Fibroblast of lung (primary cell): ENCODE measurements around the gene CLIP2. TPM values are rescaled to one million over a fixed set of nuclear protein-coding genes. Genes with fewer than 3 reads are reported as not detected.
"Not testable (repeated sequence)": the region's sequence is repeated elsewhere in the genome, so short reads cannot be mapped to it uniquely, and the experiment has no call there.

Experiments used
- DNase-seq, 2 donors: peaks; one replicate each; pipeline versions ENCODE4 v3.0.0 to v3.0.0-alpha.2; 2010; ENCODE audit warnings: low read depth in 2 of 2
- H2AFZ ChIP-seq: 2 replicates; pipeline ENCODE4 v1.5.1; 2012; ENCODE audit warnings: low read length, control low read depth, inconsistent platforms
- H3K27ac ChIP-seq: 2 replicates; pipeline ENCODE4 v1.5.1; 2011; ENCODE audit warnings: low read length, control low read depth; ENCODE audit not compliant: insufficient read depth
- H3K27me3 ChIP-seq: 2 replicates; pipeline ENCODE4 v1.5.1; 2011; ENCODE audit warnings: mild to moderate bottlenecking, low read length; ENCODE audit not compliant: control insufficient read depth, insufficient read depth
- H3K36me3 ChIP-seq: 2 replicates; pipeline ENCODE4 v1.5.1; 2011; ENCODE audit warnings: low read length; ENCODE audit not compliant: control insufficient read depth, insufficient read depth
- H3K4me1 ChIP-seq: 2 replicates; pipeline ENCODE4 v1.5.1; 2011; ENCODE audit warnings: low read length; ENCODE audit not compliant: control insufficient read depth, insufficient read depth; ENCODE audit errors: extremely low read depth
- H3K4me2 ChIP-seq: 2 replicates; pipeline ENCODE4 v1.5.1; 2011; ENCODE audit warnings: low read length, control low read depth; ENCODE audit not compliant: insufficient read depth; ENCODE audit errors: extremely low read depth
- H3K4me3 ChIP-seq, 4 experiments: fragments of 200-600 bp in 1 of 4; sonication (generic) in 1 of 4; replicated peaks in 1 of 4; 2 replicates each; pipeline ENCODE4 v1.5.1; 2011 to 2016; ENCODE audit warnings: low read length in 4 of 4, low read depth in 3 of 4, mild to moderate bottlenecking in 3 of 4, control low read depth in 2 of 4, inconsistent platforms in 1 of 4, mixed read lengths in 1 of 4; ENCODE audit not compliant: insufficient read depth in 1 of 4; ENCODE audit errors: control extremely low read depth in 1 of 4
- H3K79me2 ChIP-seq: 2 replicates; pipeline ENCODE4 v1.5.1; 2012; ENCODE audit warnings: mild to moderate bottlenecking, low read length, inconsistent platforms; ENCODE audit not compliant: control insufficient read depth, insufficient read depth
- H3K9ac ChIP-seq: 2 replicates; pipeline ENCODE4 v1.5.1; 2011; ENCODE audit warnings: mild to moderate bottlenecking, low read length, control low read depth; ENCODE audit not compliant: insufficient read depth
- H3K9me3 ChIP-seq: 2 replicates; pipeline ENCODE4 v1.5.1; 2012; ENCODE audit warnings: low read depth, low read length; ENCODE audit not compliant: control insufficient read depth, insufficient read depth
- H4K20me1 ChIP-seq: 2 replicates; pipeline ENCODE4 v1.5.1; 2011; ENCODE audit warnings: low read length; ENCODE audit not compliant: control insufficient read depth, insufficient read depth; ENCODE audit errors: extremely low read depth
- CTCF ChIP-seq, 2 donors: IDR thresholded peaks in 1 of 2; conservative IDR thresholded peaks in 1 of 2; 1 replicate in 1 of 2; 2 replicates in 1 of 2; pipeline ENCODE4 v1.5.1; 2011 to 2012; ENCODE audit warnings: low read length in 2 of 2, control low read depth in 1 of 2, inconsistent platforms in 1 of 2, low read depth in 1 of 2, mild to moderate bottlenecking in 1 of 2
- EZH2 ChIP-seq: IDR thresholded peaks from 2 replicates; pipeline ENCODE4 v1.5.1; 2012; ENCODE audit warnings: low read length, control low read depth, mild to moderate bottlenecking; ENCODE audit errors: missing control alignments
- polyA plus RNA-seq, 2 donors: library from polyadenylated mRNA; depleted of rRNA in 1 of 2; stranded (reverse) in 1 of 2; unstranded in 1 of 2; fragments of >200 nt; gene quantifications; 2 replicates each; pipeline ENCODE4 v1.2.1, GENCODE V29; 2011 to 2012; ENCODE audit warnings: missing spikeins in 1 of 2
- total RNA-seq: library from RNA; depleted of rRNA; stranded (reverse); fragments of >200 nt; gene quantifications from 2 replicates; pipeline ENCODE4 v1.2.1, GENCODE V29; 2014

Gene CLIP2
- total and polyA plus RNA-seq, 2 donors (not counting 1 experiment from before 2014, with no cell fraction given) = 13.1 to 77.8 TPM

DNA sequence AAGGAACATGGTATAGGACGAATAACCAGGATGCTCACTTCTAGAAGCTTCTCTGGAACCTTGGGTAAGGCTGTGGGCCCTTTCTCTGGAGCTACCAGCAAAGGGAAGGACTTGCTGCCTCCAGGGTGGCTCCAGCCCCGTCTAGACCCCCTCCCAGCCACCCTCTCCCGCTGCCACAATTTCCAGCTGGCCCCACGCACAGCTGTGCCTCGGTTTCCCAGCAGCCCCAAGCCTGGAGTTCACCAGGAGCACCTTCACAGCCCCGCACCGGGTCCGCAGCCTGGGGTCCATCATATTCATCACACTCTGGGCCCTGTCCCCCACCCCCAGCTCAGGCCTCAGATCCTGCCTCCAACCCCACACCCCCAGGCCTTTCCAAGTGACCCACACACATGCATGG is 128.9 kb downstream of the CLIP2 start:
- Histone ChIP-seq H3K79me2 (no peaks in the 10 kb centered on the region), H2AFZ (no peak overlapping the region), H3K27me3 (no peaks in the 10 kb centered on the region), H4K20me1 (no peaks in the 10 kb centered on the region), H3K9me3 (no peaks in the 10 kb centered on the region), H3K4me2 (no peak overlapping the region), H3K27ac (no peak overlapping the region), H3K9ac (no peak overlapping the region), H3K4me1 (no peaks in the 10 kb centered on the region), H3K4me3 (no peak overlapping the region), H3K36me3 (no peaks in the 10 kb centered on the region)
- no peak for DNase-seq
- TF ChIP-seq CTCF (conservative IDR thresholded peaks at IDR 0.05 in 1 of 2, IDR thresholded peaks at IDR 0.05 in 1 of 2; ENCODE audit: low read depth in 1 of 2, low read length in 2 of 2) = no peak
- no peak for TF ChIP-seq EZH2

DNA sequence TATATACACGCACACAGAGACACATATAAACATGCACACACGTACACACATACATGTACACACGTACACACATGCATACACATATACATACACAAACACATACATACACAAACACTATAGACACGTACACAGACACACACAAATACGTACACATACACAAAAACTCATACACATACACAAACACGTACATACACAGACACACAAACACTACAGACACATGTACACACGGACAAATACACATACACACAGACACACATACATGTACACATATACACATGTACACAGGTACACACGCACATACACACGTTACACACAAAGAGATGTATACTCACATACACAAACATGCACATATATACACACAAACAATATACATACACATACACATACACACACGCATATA is 129.3 kb downstream of the CLIP2 start:
- DNase-seq = no peak
- H2AFZ ChIP-seq = no peak overlapping the region
- no peak overlapping the region for H3K4me2 ChIP-seq
- H4K20me1 ChIP-seq = no peaks in the 10 kb centered on the region
- no peak overlapping the region for H3K27ac ChIP-seq
- H3K4me3 ChIP-seq = no peak overlapping the region
- H3K4me1 ChIP-seq = no peaks in the 10 kb centered on the region
- no peaks in the 10 kb centered on the region for H3K27me3 ChIP-seq
- no peaks in the 10 kb centered on the region for H3K36me3 ChIP-seq
- no peaks in the 10 kb centered on the region for H3K79me2 ChIP-seq
- no peak for TF ChIP-seq EZH2
- no peak for TF ChIP-seq CTCF (conservative IDR thresholded peaks at IDR 0.05 in 1 of 2, IDR thresholded peaks at IDR 0.05 in 1 of 2; ENCODE audit: low read depth in 1 of 2, low read length in 2 of 2)
- H3K9me3 ChIP-seq = no peaks in the 10 kb centered on the region
- no peak overlapping the region for H3K9ac ChIP-seq

DNA sequence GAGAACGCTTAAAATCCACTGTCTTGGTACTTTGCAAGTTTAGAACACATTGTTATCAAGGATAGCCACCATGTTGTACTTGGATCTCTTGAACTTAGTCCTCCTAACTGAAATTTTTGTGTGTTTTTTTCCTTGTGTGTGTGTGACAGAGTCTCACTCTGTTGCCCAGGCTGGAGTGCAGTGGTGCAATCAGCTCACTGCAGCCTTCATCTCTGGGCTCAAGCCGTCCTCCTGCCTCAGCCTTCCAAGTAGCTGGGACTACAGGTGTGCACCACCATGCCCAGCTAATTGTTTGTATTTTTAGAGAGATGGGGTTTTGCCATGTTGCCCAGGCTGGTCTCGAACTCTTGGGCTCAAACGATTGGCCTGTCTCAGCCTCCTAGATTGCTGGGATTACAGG is 130.0 kb downstream of the CLIP2 start:
- H3K4me2 ChIP-seq, H3K4me3 ChIP-seq, H3K9ac ChIP-seq, H3K27me3 ChIP-seq, H3K4me1 ChIP-seq, H4K20me1 ChIP-seq, H3K9me3 ChIP-seq, H3K36me3 ChIP-seq, DNase-seq, H2AFZ ChIP-seq, H3K27ac ChIP-seq, H3K79me2 ChIP-seq: not testable (repeated sequence)
